ENCODE results near the gene PXYLP1. TPM values are rescaled to one million over a fixed set of nuclear protein-coding genes. Genes with fewer than 3 reads are reported as not detected.

The PXYLP1 gene
- polyA plus RNA-seq, 1 donor from 2014 or later = 109 TPM

- no peaks in the 10 kb centered on the region for H3K36me3 ChIP-seq (ENCODE audit: insufficient read depth, low read length)
These were observed 36.7 kb downstream of the PXYLP1 start for GRCh38 chr3:141268306-141268705.

GRCh38 chr3:141268791-141269190 lies 37.2 kb downstream of the PXYLP1 start:
- Histone ChIP-seq H3K9me2 (ENCODE audit: insufficient read depth, low read length) (no peaks in the 10 kb centered on the region), H3K4me3 (ENCODE audit: low read length) (no peak overlapping the region), H3K36me3 (ENCODE audit: insufficient read depth, low read length) (no peaks in the 10 kb centered on the region), H2AFZ (ENCODE audit: low read depth, low read length) (no peak overlapping the region), H3K79me2 (replicated peaks; ENCODE audit: insufficient read depth, low read length) (no peaks in the 10 kb centered on the region), H4K20me1 (ENCODE audit: insufficient read depth) (no peaks in the 10 kb centered on the region), H3K27ac (ENCODE audit: low read length) (peak overlapping the region; percentile 45), H3K4me2 (ENCODE audit: low read length) (no peak overlapping the region), H3K9ac (ENCODE audit: low read length) (peak overlapping the region; percentile 25), H3K27me3 (ENCODE audit: insufficient read depth, low read depth, low read length) (no peaks in the 10 kb centered on the region), H3F3A (ENCODE audit: insufficient read depth, low read length, poor library complexity, severe bottlenecking) (no peaks in the 10 kb centered on the region), H3K9me3 (ENCODE audit: low read length) (no peaks in the 10 kb centered on the region)
- TF ChIP-seq TAF1 (IDR thresholded peaks at IDR 0.05; ENCODE audit: low read depth) (no peak), REST (IDR thresholded peaks at IDR 0.05; ENCODE audit: borderline replicate concordance) (no peak), POLR2AphosphoS5 (IDR thresholded peaks at IDR 0.05) (no peak), SMC3 (conservative IDR thresholded peaks at IDR 0.05; ENCODE audit: poor library complexity) (no peak), EZH2 (IDR thresholded peaks at IDR 0.05; ENCODE audit: borderline replicate concordance, insufficient read depth, low read length, poor library complexity, severe bottlenecking) (no peak), EP300 (conservative IDR thresholded peaks at IDR 0.05; ENCODE audit: poor library complexity, severe bottlenecking) (no peak), MXI1 (conservative IDR thresholded peaks at IDR 0.05; ENCODE audit: poor library complexity, severe bottlenecking) (no peak), RAD21 (conservative IDR thresholded peaks at IDR 0.05) (no peak), CTCF (IDR thresholded peaks at IDR 0.05; ENCODE audit: poor library complexity, severe bottlenecking) (no peak)

More at GRCh38 chr3:141268306-141268705, 36.7 kb downstream of the PXYLP1 start:
- Histone ChIP-seq H3K9me2 (ENCODE audit: insufficient read depth, low read length) (no peaks in the 10 kb centered on the region), H3K9ac (ENCODE audit: low read length) (peak overlapping the region; percentile 25), H3K4me3 (ENCODE audit: low read length) (no peak overlapping the region), H3K4me2 (ENCODE audit: low read length) (no peak overlapping the region), H3K27me3 (ENCODE audit: insufficient read depth, low read depth, low read length) (no peaks in the 10 kb centered on the region), H3K79me2 (replicated peaks; ENCODE audit: insufficient read depth, low read length) (no peaks in the 10 kb centered on the region), H2AFZ (ENCODE audit: low read depth, low read length) (no peak overlapping the region), H3F3A (ENCODE audit: insufficient read depth, low read length, poor library complexity, severe bottlenecking) (no peaks in the 10 kb centered on the region), H3K9me3 (ENCODE audit: low read length) (no peaks in the 10 kb centered on the region), H4K20me1 (ENCODE audit: insufficient read depth) (no peaks in the 10 kb centered on the region), H3K27ac (ENCODE audit: low read length) (peak overlapping the region; percentile 45)
- no peak for TF ChIP-seq MXI1 (conservative IDR thresholded peaks at IDR 0.05; ENCODE audit: poor library complexity, severe bottlenecking)
- no peak for TF ChIP-seq TAF1 (IDR thresholded peaks at IDR 0.05; ENCODE audit: low read depth)
- TF ChIP-seq EP300 (conservative IDR thresholded peaks at IDR 0.05; ENCODE audit: poor library complexity, severe bottlenecking) = no peak
- TF ChIP-seq POLR2AphosphoS5 (IDR thresholded peaks at IDR 0.05) = peak; percentile 45

Measured in neural cell (in vitro differentiated cells).